H9 (cell line): Measurements from ENCODE around the gene PPIP5K2. TPM values are rescaled to one million over a fixed set of nuclear protein-coding genes. Genes with fewer than 3 reads are reported as not detected.

Source experiments
- DNase-seq: peaks from one replicate; pipeline ENCODE4 v3.0.0-alpha.2; 2017
- H2AFZ ChIP-seq: one replicate; pipeline ENCODE4 v1.6.1; 2013; ENCODE audit warnings: mild to moderate bottlenecking, low read length, control low read depth, moderate library complexity
- H2AK5ac ChIP-seq: 2 replicates; pipeline ENCODE4 v1.6.1; 2013; ENCODE audit warnings: low read length, control low read depth, mixed read lengths; ENCODE audit not compliant: insufficient read length
- H2BK120ac ChIP-seq: one replicate; pipeline ENCODE4 v1.6.1; 2013; ENCODE audit warnings: low read depth, mild to moderate bottlenecking, low read length, control low read depth, inconsistent platforms; ENCODE audit not compliant: poor library complexity, severe bottlenecking
- H2BK12ac ChIP-seq: 2 replicates; pipeline ENCODE4 v1.6.1; 2013; ENCODE audit warnings: low read length, control low read depth, mixed read lengths, low read depth; ENCODE audit not compliant: insufficient read length
- H2BK15ac ChIP-seq: 2 replicates; pipeline ENCODE4 v1.6.1; 2013; ENCODE audit warnings: low read depth, low read length, control low read depth
- H2BK20ac ChIP-seq: one replicate; pipeline ENCODE4 v1.6.1; 2013; ENCODE audit warnings: low read depth, mild to moderate bottlenecking, low read length, control low read depth, inconsistent platforms; ENCODE audit not compliant: poor library complexity, severe bottlenecking
- H2BK5ac ChIP-seq: 2 replicates; pipeline ENCODE4 v1.6.1; 2013; ENCODE audit warnings: low read length, control low read depth, mixed read lengths; ENCODE audit not compliant: insufficient read length
- H3K14ac ChIP-seq: 2 replicates; pipeline ENCODE4 v1.6.1; 2013; ENCODE audit warnings: low read length, control low read depth; ENCODE audit not compliant: insufficient read depth
- H3K18ac ChIP-seq: 2 replicates; pipeline ENCODE4 v1.6.1; 2013; ENCODE audit warnings: low read depth, mild to moderate bottlenecking, mixed read lengths, low read length, control low read depth; ENCODE audit not compliant: insufficient read length
- H3K23ac ChIP-seq: 2 replicates; pipeline ENCODE4 v1.6.1; 2013; ENCODE audit warnings: low read length, control low read depth, mixed read lengths, low read depth; ENCODE audit not compliant: insufficient read length
- H3K23me2 ChIP-seq: 2 replicates; pipeline ENCODE4 v1.6.1; 2013; ENCODE audit warnings: low read depth, mild to moderate bottlenecking, mixed read lengths, low read length, control low read depth; ENCODE audit not compliant: insufficient read length, poor library complexity, severe bottlenecking
- H3K27ac ChIP-seq: 2 replicates; pipeline ENCODE4 v1.5.1; 2013; ENCODE audit warnings: low read length, control low read depth, mixed read lengths, low read depth; ENCODE audit not compliant: insufficient read length
- H3K27me3 ChIP-seq: 2 replicates; pipeline ENCODE4 v1.6.1; 2013; ENCODE audit warnings: low read length, control low read depth, inconsistent platforms; ENCODE audit not compliant: insufficient read depth
- H3K4ac ChIP-seq: 2 replicates; pipeline ENCODE4 v1.6.1; 2013; ENCODE audit warnings: low read depth, mild to moderate bottlenecking, control low read depth, inconsistent platforms, low read length, moderate library complexity
- H3K4me1 ChIP-seq: 2 replicates; pipeline ENCODE4 v1.6.1; 2013; ENCODE audit warnings: low read length, control low read depth, inconsistent platforms; ENCODE audit not compliant: insufficient read depth
- H3K4me2 ChIP-seq: 2 replicates; pipeline ENCODE4 v1.6.1; 2013; ENCODE audit warnings: low read length, control low read depth, mixed read lengths; ENCODE audit not compliant: insufficient read length, insufficient read depth
- H3K56ac ChIP-seq: 2 replicates; pipeline ENCODE4 v1.6.1; 2013; ENCODE audit warnings: low read depth, mild to moderate bottlenecking, mixed read lengths, low read length, control low read depth; ENCODE audit not compliant: insufficient read length
- H3K79me1 ChIP-seq: 2 replicates; pipeline ENCODE4 v1.6.1; 2013; ENCODE audit warnings: low read depth, mild to moderate bottlenecking, moderate library complexity, low read length, control low read depth, inconsistent platforms; ENCODE audit not compliant: insufficient read depth, poor library complexity, severe bottlenecking
- H3K79me2 ChIP-seq: 2 replicates; pipeline ENCODE4 v1.6.1; 2013; ENCODE audit warnings: low read length, control low read depth, inconsistent platforms; ENCODE audit not compliant: insufficient read depth
- H3K9ac ChIP-seq: 2 replicates; pipeline ENCODE4 v1.6.1; 2013; ENCODE audit warnings: low read length, control low read depth, mixed read lengths; ENCODE audit not compliant: insufficient read length; ENCODE audit errors: extremely low read depth
- H3K9me3 ChIP-seq: one replicate; pipeline ENCODE4 v1.6.1; 2013; ENCODE audit warnings: low read depth, low read length, inconsistent platforms; ENCODE audit not compliant: control insufficient read depth
- H3T11ph ChIP-seq: one replicate; pipeline ENCODE4 v1.6.1; 2013; ENCODE audit warnings: mild to moderate bottlenecking, low read length, control low read depth, inconsistent platforms
- H4K20me1 ChIP-seq: one replicate; pipeline ENCODE4 v1.6.1; 2013; ENCODE audit not compliant: control insufficient read depth, insufficient read length, insufficient read depth
- H4K5ac ChIP-seq: 2 replicates; pipeline ENCODE4 v1.6.1; 2013; ENCODE audit warnings: low read depth, mild to moderate bottlenecking, mixed read lengths, low read length, control low read depth; ENCODE audit not compliant: insufficient read length
- H4K8ac ChIP-seq: replicated peaks from 2 replicates; pipeline ENCODE4 v1.6.1; 2013; ENCODE audit warnings: low read length, control low read depth, mixed read lengths, low read depth; ENCODE audit not compliant: insufficient read length
- H4K91ac ChIP-seq: 2 replicates; pipeline ENCODE4 v1.6.1; 2013; ENCODE audit warnings: low read depth, mild to moderate bottlenecking, moderate library complexity, mixed read lengths, low read length, control low read depth; ENCODE audit not compliant: insufficient read length
- H3K27ac Mint-ChIP-seq, 3 experiments: 2 replicates in 2 of 3; 3 replicates in 1 of 3; pipeline ENCODE4 v1.8.0; 2020 to 2021; ENCODE audit warnings: mixed read lengths in 3 of 3, mild to moderate bottlenecking in 1 of 3, moderate library complexity in 1 of 3
- H3K27me3 Mint-ChIP-seq: 2 replicates; pipeline ENCODE4 v1.8.0; 2021; ENCODE audit warnings: low read depth, mild to moderate bottlenecking, moderate library complexity, mixed read lengths
- H3K36me3 Mint-ChIP-seq, 3 experiments: 2 replicates in 2 of 3; 3 replicates in 1 of 3; pipeline ENCODE4 v1.8.0; 2020 to 2021; ENCODE audit warnings: low read depth in 3 of 3, mixed read lengths in 3 of 3; ENCODE audit not compliant: insufficient read depth in 1 of 3
- H3K4me1 Mint-ChIP-seq, 2 experiments: 2 replicates each; pipeline ENCODE4 v1.8.0; 2020; ENCODE audit warnings: mixed read lengths in 2 of 2
- H3K4me3 Mint-ChIP-seq, 2 experiments: 2 replicates in 1 of 2; 3 replicates in 1 of 2; pipeline ENCODE4 v1.8.0; 2020 to 2021; ENCODE audit warnings: mild to moderate bottlenecking in 2 of 2, mixed read lengths in 2 of 2, moderate library complexity in 1 of 2
- H3K9me3 Mint-ChIP-seq, 2 experiments: 2 replicates in 1 of 2; 3 replicates in 1 of 2; pipeline ENCODE4 v1.8.0; 2020; ENCODE audit warnings: mild to moderate bottlenecking in 2 of 2, mixed read lengths in 2 of 2, moderate library complexity in 1 of 2
- total RNA-seq: library from RNA; stranded (reverse); gene quantifications from 2 replicates; pipeline ENCODE4 v1.2.1, GENCODE V29; 2021
- TF ChIP-seq, protein P1 (sequence below): fragments of 200-600 bp; sonication (generic); conservative IDR thresholded peaks from 3 replicates; pipeline ENCODE4 v1.8.0; 2021; ENCODE audit warnings: antibody characterized with exemption, mild to moderate bottlenecking

Gene PPIP5K2
- total RNA-seq, 1 experiment from 2014 or later = 43.8 TPM

DNA sequence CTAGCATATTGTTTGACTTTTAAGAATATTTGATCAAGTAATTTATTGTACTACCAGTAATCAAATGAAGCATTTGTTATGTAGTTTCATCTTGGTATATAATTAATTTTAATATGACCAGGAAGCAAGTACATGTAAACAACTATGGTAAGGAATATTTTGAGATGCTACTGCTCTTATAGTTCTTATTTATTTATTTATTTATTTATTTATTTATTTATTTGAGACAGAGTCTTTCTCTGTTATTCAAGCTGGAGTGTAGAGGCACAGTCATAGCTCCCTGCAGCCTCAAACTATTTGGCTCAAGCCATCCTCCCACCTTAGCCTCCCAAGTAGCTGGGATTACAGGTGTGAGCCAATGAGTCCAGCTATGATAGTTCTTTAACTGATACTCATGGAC lies 8.1 kb downstream of the PPIP5K2 start:
- H2AK5ac ChIP-seq = no peak overlapping the region
- H3K9ac ChIP-seq = no peak overlapping the region
- H4K20me1 ChIP-seq = no peaks in the 10 kb centered on the region
- H2BK120ac ChIP-seq = no peak overlapping the region
- no peaks in the 10 kb centered on the region for H3K9me3 Mint-ChIP-seq
- no peaks in the 10 kb centered on the region for H3K27me3 ChIP-seq
- H2BK15ac ChIP-seq = no peak overlapping the region
- no peaks in the 10 kb centered on the region for H3K9me3 ChIP-seq
- H3K23ac ChIP-seq = no peak overlapping the region
- DNase-seq = no peak
- H3T11ph ChIP-seq = no peak overlapping the region
- no peak overlapping the region for H2BK12ac ChIP-seq
- H3K27ac ChIP-seq = no peak overlapping the region
- no peak overlapping the region for H3K4me2 ChIP-seq
- no peak overlapping the region for H3K18ac ChIP-seq
- no peak overlapping the region for H3K14ac ChIP-seq
- H3K4me1 Mint-ChIP-seq = no peaks in the 10 kb centered on the region
- no peak overlapping the region for H2BK5ac ChIP-seq
- no peak overlapping the region for H3K4ac ChIP-seq
- no peak overlapping the region for H3K4me3 Mint-ChIP-seq
- no peak overlapping the region for H2AFZ ChIP-seq
- no peaks in the 10 kb centered on the region for H3K23me2 ChIP-seq
- H4K91ac ChIP-seq = no peak overlapping the region
- TF ChIP-seq, protein P1, sequence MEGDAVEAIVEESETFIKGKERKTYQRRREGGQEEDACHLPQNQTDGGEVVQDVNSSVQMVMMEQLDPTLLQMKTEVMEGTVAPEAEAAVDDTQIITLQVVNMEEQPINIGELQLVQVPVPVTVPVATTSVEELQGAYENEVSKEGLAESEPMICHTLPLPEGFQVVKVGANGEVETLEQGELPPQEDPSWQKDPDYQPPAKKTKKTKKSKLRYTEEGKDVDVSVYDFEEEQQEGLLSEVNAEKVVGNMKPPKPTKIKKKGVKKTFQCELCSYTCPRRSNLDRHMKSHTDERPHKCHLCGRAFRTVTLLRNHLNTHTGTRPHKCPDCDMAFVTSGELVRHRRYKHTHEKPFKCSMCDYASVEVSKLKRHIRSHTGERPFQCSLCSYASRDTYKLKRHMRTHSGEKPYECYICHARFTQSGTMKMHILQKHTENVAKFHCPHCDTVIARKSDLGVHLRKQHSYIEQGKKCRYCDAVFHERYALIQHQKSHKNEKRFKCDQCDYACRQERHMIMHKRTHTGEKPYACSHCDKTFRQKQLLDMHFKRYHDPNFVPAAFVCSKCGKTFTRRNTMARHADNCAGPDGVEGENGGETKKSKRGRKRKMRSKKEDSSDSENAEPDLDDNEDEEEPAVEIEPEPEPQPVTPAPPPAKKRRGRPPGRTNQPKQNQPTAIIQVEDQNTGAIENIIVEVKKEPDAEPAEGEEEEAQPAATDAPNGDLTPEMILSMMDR = no peak
- H3K36me3 Mint-ChIP-seq = no peaks in the 10 kb centered on the region
- H3K56ac ChIP-seq = no peak overlapping the region
- H3K79me1 ChIP-seq = no peaks in the 10 kb centered on the region
- H4K8ac ChIP-seq = no peak overlapping the region
- no peaks in the 10 kb centered on the region for H3K79me2 ChIP-seq
- no peak overlapping the region for H2BK20ac ChIP-seq
- no peak overlapping the region for H3K27ac Mint-ChIP-seq
- H4K5ac ChIP-seq = no peak overlapping the region
- H3K4me1 ChIP-seq = no peaks in the 10 kb centered on the region
- no peaks in the 10 kb centered on the region for H3K27me3 Mint-ChIP-seq
